Midbrain (tissue), 1 donor: ENCODE data around the gene TAL1.
A peak's percentile ranks its signal among the peaks of the same experiment; 100 is the strongest.
"Not testable (repeated sequence)": the region's sequence is repeated elsewhere in the genome, so short reads cannot be mapped to it uniquely, and the experiment has no call there.

Experiments
- DNase-seq: peaks from one replicate; lab custom pipeline; 2025; lab: John Stamatoyannopoulos, UW

TAL1 gene

GRCh38 chr1:47211796-47212269 lies 20.2 kb downstream of the TAL1 start:
- no peak for DNase-seq

GRCh38 chr1:47210666-47211065 lies 21.4 kb downstream of the TAL1 start:
- DNase-seq = no peak

- no peak for DNase-seq
Observed at GRCh38 chr1:47209725-47210325, 22.2 kb downstream of the TAL1 start.

- DNase-seq = no peak
Observed at GRCh38 chr1:47209091-47209490, 22.9 kb downstream of the TAL1 start.

- no peak for DNase-seq
Observed at GRCh38 chr1:47208374-47208850, 23.6 kb downstream of the TAL1 start.

- no peak for DNase-seq
Observed at GRCh38 chr1:47207803-47208373, 24.1 kb downstream of the TAL1 start.

DNA sequence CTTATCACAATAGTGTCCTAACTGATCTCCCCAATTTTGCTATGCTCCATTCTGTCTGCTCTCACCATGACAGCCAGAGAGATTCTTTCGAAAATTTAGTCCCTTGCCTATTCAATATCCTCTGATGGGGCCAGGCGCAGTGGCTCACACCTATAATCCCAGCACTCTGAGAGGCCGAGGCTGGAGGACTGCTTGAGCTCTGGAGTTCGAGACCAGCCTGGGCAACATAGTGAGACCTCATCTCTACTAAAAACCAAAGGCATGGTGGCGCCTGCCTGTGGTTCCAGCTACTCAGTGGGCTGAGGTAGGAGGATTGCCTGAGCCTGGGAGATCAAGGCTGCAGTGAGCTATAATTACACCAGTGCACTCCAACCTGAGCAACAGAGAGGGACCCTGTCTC lies 26.1 kb downstream of the TAL1 start:
- DNase-seq = no peak

DNA sequence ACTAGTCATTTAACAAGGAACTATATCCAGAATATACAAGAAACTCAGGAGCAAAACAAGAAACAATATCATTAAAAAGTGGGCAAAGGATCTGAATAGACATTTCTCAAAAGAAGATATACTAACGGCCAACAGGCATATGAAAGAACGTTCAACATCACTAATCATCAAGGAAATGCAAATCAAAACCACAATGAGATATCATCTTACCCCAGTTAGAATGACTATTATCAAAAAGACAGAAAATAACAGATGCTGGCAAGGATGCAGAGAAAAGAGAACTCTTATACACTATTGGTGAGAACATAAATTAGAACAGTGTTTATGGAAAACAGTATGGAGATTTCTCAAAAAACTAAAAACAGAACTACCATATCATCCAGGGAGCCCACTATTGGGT lies 28.5 kb downstream of the TAL1 start:
- not testable (repeated sequence) for DNase-seq

DNA sequence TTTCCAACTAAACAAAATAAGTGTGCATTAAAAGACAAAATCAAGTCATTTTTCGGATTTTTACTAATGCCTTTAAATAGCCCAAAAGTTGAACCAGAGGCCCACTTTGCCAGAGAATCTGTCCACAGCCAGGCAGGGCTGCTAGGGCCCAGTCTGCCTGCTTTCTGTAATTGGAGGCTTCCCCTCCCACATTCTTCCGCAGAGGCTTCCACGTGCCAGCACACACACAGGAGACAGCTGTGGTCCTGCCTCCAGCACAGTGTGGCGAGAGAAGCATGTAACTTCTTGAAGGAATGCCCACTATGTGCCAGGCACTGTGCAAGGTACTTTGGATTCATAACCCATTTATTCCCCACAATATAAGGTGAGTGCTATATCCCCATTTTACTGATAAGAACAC lies 30.8 kb downstream of the TAL1 start:
- no peak for DNase-seq

DNA sequence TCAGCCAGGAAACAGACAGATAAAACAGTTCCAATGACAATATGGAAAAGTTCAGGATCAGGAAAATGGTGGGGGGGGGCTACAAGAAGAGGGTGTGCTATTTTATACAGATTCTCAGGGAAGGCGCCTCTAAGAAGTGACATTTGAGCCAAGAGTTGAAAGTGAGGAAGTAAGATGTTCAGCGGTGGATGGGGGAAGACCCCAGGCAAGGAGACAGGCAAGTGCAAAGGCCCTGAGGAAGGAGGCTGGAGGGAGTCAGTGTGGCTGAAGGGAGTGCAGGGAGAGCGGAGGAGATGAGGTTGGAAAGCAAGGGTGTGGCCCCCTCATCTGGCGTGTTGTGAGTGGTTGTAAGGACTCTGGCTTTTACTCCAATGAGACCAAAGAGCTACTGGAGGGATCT lies 33.8 kb downstream of the TAL1 start:
- DNase-seq = no peak

DNA sequence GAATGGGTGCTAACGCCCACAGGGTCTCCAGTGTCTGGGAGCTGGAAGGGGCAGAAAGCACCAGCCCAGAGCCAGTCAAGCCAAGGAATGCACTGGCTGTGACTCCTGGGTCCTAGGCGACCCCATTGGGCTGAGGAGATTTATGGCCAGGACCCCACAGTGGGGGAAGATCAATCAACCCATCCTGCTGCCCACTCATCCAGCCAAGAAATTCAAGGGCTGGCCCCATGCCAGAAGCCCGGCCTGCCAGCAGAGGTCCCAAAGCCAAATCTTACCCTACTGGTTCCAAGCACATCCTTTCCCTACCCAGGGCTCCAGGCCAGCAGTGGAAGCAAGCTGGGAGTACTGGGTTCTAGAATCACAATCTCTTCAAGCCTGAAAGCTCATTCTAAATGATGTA lies 35.4 kb downstream of the TAL1 start:
- DNase-seq = no peak

GRCh38 chr1:47195981-47196380 lies 36.0 kb downstream of the TAL1 start:
- DNase-seq = not testable (repeated sequence)

DNA sequence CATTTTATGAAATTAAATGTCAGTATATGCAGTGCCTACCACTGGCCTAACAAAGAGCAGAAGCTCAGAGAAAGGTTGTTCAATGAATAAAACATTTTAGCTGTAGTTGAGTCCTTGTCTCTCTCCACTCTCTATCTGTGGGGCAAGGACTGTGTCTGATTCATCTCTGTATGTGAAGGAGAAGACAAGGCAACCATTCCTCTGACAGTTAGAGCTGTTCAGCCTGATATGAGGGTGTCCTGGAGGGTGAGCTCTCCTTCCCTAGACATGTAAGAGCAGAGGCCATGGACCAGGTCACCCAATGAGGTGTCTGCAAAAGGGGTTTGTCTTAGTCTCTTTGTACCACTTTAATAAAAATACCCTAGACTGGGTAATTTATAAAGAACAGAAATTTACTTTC lies 37.7 kb downstream of the TAL1 start:
- no peak for DNase-seq

- not testable (repeated sequence) for DNase-seq
Observed at GRCh38 chr1:47193496-47193895, 38.5 kb downstream of the TAL1 start.

GRCh38 chr1:47192458-47193384 lies 39.3 kb downstream of the TAL1 start:
- peak; percentile 62 for DNase-seq

DNA sequence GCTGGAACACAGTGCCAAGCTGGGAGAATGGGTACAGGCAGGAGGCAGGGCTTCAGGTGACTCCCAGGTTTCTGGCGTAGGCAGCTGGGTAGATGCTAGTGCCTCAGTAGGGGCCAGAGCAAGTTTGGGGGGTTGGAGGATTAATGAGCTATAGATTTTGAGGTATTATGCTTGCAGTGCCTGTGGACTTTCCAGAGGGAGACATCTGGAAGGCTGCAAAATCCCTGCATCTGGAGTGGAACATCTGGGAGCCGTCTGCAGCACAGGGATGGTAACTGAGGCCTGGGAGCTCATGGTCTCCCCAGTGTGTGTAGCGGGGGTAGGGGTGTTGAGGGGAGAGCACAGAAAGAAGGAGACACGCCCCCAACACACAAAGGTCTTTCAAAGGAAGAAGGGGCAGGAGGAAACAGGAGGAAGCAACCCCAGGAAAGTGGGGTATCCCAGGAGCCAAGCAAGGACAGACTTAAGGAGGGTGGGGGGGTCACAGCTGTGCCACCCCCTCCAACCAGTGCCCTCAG lies 40.0 kb downstream of the TAL1 start:
- DNase-seq = no peak

GRCh38 chr1:47190857-47191256 lies 41.2 kb downstream of the TAL1 start:
- no peak for DNase-seq

- no peak for DNase-seq
Observed at GRCh38 chr1:47190509-47190855, 41.5 kb downstream of the TAL1 start.

GRCh38 chr1:47189844-47190508 lies 42.0 kb downstream of the TAL1 start, which contains the start of gene PDZK1IP1:
TSS of gene PDZK1IP1 (minus strand) at chr1:47190036. CDS start at chr1:47189932, 104 bp downstream.
- DNase-seq = peak; percentile 63

DNA sequence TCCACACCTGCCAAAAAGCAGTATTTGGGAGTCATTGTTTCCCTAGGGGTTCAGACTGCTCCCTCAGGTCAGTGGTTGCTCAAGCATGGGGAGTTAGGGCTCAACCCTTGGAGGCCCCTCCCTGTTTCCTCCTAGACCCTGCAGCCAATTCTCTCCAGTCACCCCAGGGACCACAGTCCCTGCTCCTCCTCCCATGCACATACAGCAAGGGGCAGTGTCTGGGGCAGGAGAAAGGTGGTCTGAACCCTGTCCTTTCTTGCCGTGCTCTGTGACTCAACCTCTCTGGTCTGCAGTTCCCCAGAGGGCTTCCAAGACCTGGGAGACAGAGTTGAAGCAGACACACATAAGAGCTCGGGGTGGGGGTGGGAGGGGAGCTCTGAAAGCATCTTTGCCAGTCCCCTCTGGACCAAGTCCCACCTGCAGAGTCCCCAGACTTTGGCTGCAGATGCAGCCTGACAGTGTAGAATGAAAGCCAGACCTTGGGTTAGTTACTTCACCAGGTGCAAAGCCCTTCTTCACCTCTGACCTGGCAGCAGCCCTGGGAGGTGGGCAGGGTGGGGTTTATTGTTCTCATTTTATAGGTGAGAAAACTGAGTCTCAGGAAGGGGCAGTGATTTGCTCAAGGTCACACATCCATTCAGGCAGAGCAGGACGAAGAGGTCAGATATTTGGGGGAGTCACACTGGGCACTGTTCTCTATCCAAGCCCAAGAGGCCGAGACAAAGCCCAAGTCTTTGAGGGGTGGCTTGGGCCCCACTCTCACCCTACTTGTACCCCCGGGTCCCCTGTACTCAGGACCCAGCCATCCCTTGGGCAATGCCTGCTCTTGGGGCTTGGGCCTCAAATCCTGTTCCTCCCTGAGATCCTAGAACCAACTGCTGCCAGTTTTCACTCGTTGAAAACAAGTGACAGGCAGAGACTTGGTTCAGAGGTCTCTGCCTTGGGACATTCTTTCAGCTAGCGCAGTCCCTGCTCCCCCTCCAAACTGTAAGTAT lies 42.9 kb downstream of the TAL1 start:
- no peak for DNase-seq

DNA sequence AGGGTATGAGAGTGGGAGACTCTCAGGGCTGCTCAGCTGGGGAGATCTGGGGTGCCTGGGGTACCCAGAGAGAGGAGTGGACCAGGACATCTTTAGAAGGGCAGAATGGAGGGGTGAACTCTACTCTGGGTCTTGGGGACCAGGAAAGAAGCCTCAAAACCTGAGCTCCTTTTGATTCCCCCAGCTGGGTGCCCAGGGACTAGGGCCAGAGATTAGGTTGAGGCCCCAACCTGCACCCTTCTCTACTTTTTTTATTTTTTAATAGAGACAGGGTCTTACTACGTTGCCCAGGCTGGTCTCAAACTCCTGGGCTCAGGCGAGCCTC lies 44.1 kb downstream of the TAL1 start:
- no peak for DNase-seq
